Activated B cell treated with CpG ODN at 0.5 μM for 24 hours (primary cell): ENCODE results near the gene ADAMTSL4. TPM values are rescaled to one million over a fixed set of nuclear protein-coding genes. Genes with fewer than 3 reads are reported as not detected.

ENCODE experiments used
- ATAC-seq: fragments of 200-7000 bp; cut with Tn5 transposase; one replicate; pipeline ENCODE4 v1.10.0; 2021; ENCODE audit warnings: low read depth, mild to moderate bottlenecking, moderate library complexity
- CTCF ChIA-PET: fragments of 350-600 bp; sonication (Branson Sonifier 250); formaldehyde crosslinking; loops from one replicate; lab custom pipeline; 2021; ENCODE audit warnings: antibody characterized with exemption; lab: Charles Lee
- POLR2A ChIA-PET: fragments of 350-600 bp; sonication (Branson Sonifier 250); formaldehyde crosslinking; loops from one replicate; lab custom pipeline; 2021; ENCODE audit warnings: antibody characterized with exemption; lab: Charles Lee
- DNase-seq: peaks from one replicate; pipeline ENCODE4 v3.0.0; 2022
- H3K27ac Mint-ChIP-seq: one replicate; pipeline ENCODE4 v1.8.0; 2020; ENCODE audit warnings: mixed read lengths
- H3K27me3 Mint-ChIP-seq: one replicate; pipeline ENCODE4 v1.8.0; 2021; ENCODE audit warnings: mixed read lengths
- H3K36me3 Mint-ChIP-seq: one replicate; pipeline ENCODE4 v1.8.0; 2021; ENCODE audit warnings: low read depth, mixed read lengths
- H3K4me1 Mint-ChIP-seq: one replicate; pipeline ENCODE4 v1.8.0; 2021; ENCODE audit warnings: mixed read lengths
- H3K4me3 Mint-ChIP-seq: one replicate; pipeline ENCODE4 v1.8.0; 2020; ENCODE audit warnings: mild to moderate bottlenecking, mixed read lengths
- H3K9me3 Mint-ChIP-seq: one replicate; pipeline ENCODE4 v1.8.0; 2020; ENCODE audit warnings: mixed read lengths
- CTCF ChIP-seq: fragments of 200-600 bp; IDR thresholded peaks from one replicate; pipeline ENCODE4 v1.8.0; 2022; ENCODE audit warnings: antibody characterized with exemption, mild to moderate bottlenecking
- intact Hi-C: fragments of 100-400 bp; cut with micrococcal nuclease; formaldehyde crosslinking; loops from one replicate; pipeline ENCODE4 v1.15.1; 2024
- total RNA-seq: library from RNA; stranded (reverse); gene quantifications from 2 replicates; pipeline ENCODE4 v1.2.3, GENCODE V29; 2022

Gene ADAMTSL4
- total RNA-seq, 1 donor from 2014 or later: 0.11 TPM

GRCh38 chr1:150537732-150538684 lies 11.2 kb upstream of the ADAMTSL4 start:
- H3K9me3 Mint-ChIP-seq: no peaks in the 10 kb centered on the region
- ChIA-PET POLR2A (no interaction called here), CTCF (no interaction called here)
- H3K27ac Mint-ChIP-seq: no peak overlapping the region
- H3K27me3 Mint-ChIP-seq: no peaks in the 10 kb centered on the region
- ATAC-seq: no peak
- H3K36me3 Mint-ChIP-seq: no peaks in the 10 kb centered on the region
- no peak overlapping the region for H3K4me3 Mint-ChIP-seq
- no peak for TF ChIP-seq CTCF
- DNase-seq: no peak
- intact Hi-C loops: no loop called here
- H3K4me1 Mint-ChIP-seq: no peaks in the 10 kb centered on the region

- ChIA-PET CTCF (interaction anchor here (1.3 kb wide), 1 partner anchor 28 kb away, joined by 3 read pairs; the partner anchor contains the start of gene FALEC), POLR2A (no interaction called here)
- no peak overlapping the region for H3K4me3 Mint-ChIP-seq
- TF ChIP-seq CTCF: no peak
- DNase-seq (no peak), ATAC-seq (no peak)
- intact Hi-C loops: no loop called here
- peaks cover 3% of the 10 kb centered on the region for H3K4me1 Mint-ChIP-seq
- H3K9me3 Mint-ChIP-seq: no peaks in the 10 kb centered on the region
- H3K27ac Mint-ChIP-seq: no peak overlapping the region
- peaks cover 13% of the 10 kb centered on the region for H3K27me3 Mint-ChIP-seq
- no peaks in the 10 kb centered on the region for H3K36me3 Mint-ChIP-seq
Measured at GRCh38 chr1:150543500-150544143, 5.6 kb upstream of the ADAMTSL4 start.

GRCh38 chr1:150544204-150544603 lies 5.0 kb upstream of the ADAMTSL4 start:
- no peak overlapping the region for H3K27ac Mint-ChIP-seq
- H3K4me1 Mint-ChIP-seq: peaks cover 3% of the 10 kb centered on the region
- H3K4me3 Mint-ChIP-seq: no peak overlapping the region
- H3K27me3 Mint-ChIP-seq: peaks cover 13% of the 10 kb centered on the region
- CTCF ChIA-PET: interaction anchor here (1.3 kb wide), 1 partner anchor 28 kb away, joined by 3 read pairs; the partner anchor contains the start of gene FALEC
- POLR2A ChIA-PET: no interaction called here
- intact Hi-C loops: no loop called here
- DNase-seq: no peak
- no peaks in the 10 kb centered on the region for H3K9me3 Mint-ChIP-seq
- no peak for ATAC-seq
- TF ChIP-seq CTCF: no peak
- no peaks in the 10 kb centered on the region for H3K36me3 Mint-ChIP-seq

- DNase-seq (no peak), ATAC-seq (no peak)
- ChIA-PET CTCF (interaction anchor here (1.9 kb wide), 1 partner anchor 15 kb away, joined by 5 read pairs; no protein-coding TSS in a partner anchor), POLR2A (interaction anchor here (0.5 to 1.5 kb wide), 3 partner anchors 60 to 205 kb away, joined by 3 to 4 read pairs (median 3); partner anchors contain the start of gene ENSA)
- H3K4me3 Mint-ChIP-seq: no peak overlapping the region
- H3K27ac Mint-ChIP-seq: no peak overlapping the region
- peaks cover 6% of the 10 kb centered on the region for H3K4me1 Mint-ChIP-seq
- no peaks in the 10 kb centered on the region for H3K36me3 Mint-ChIP-seq
- no peak for TF ChIP-seq CTCF
- intact Hi-C loops: no loop called here
- peaks cover 18% of the 10 kb centered on the region for H3K27me3 Mint-ChIP-seq
- H3K9me3 Mint-ChIP-seq: no peaks in the 10 kb centered on the region
Measured at GRCh38 chr1:150545486-150546032, 3.6 kb upstream of the ADAMTSL4 start.
